Stomach (tissue), 9 donors: Measurements from ENCODE around the gene FGFR2. TPM values are rescaled to one million over a fixed set of nuclear protein-coding genes. Genes with fewer than 3 reads are reported as not detected.

Experiments used
- DNase-seq, 2 donors: peaks; one replicate each; pipeline versions ENCODE4 v3.0.0 to v3.0.0-alpha.2; 2013 to 2019
- H3K27ac ChIP-seq, 5 donors: fragments of 200-600 bp in 4 of 5; sonication (generic) in 4 of 5; one replicate each; pipeline ENCODE4 v1.5.1; 2013 to 2019; ENCODE audit warnings: mild to moderate bottlenecking in 1 of 5, moderate library complexity in 1 of 5
- H3K27me3 ChIP-seq, 3 donors: fragments of 200-600 bp; sonication (generic); one replicate each; pipeline ENCODE4 v1.5.1; 2017 to 2019; ENCODE audit warnings: mixed run types in 1 of 3
- H3K36me3 ChIP-seq, 4 donors: fragments of 200-600 bp; sonication (generic); 1 replicate in 3 of 4; 2 replicates in 1 of 4; pipeline ENCODE4 v1.5.1; 2016 to 2019
- H3K4me1 ChIP-seq, 4 donors: fragments of 200-600 bp; sonication (generic); one replicate each; pipeline ENCODE4 v1.5.1; 2016 to 2019
- H3K4me3 ChIP-seq, 4 donors: fragments of 200-600 bp; sonication (generic) in 3 of 4; one replicate each; pipeline ENCODE4 v1.5.1; 2016 to 2019; ENCODE audit warnings: mild to moderate bottlenecking in 1 of 4
- H3K9me3 ChIP-seq, 4 donors: fragments of 200-600 bp; sonication (generic); one replicate each; pipeline ENCODE4 v1.5.1; 2016 to 2019
- CTCF ChIP-seq, 7 experiments: fragments of 450-650 bp in 4 of 7; fragments of 200-600 bp in 3 of 7; sonication (generic) in 3 of 7; IDR thresholded peaks; one replicate each; pipeline ENCODE4 v1.5.1; 2016 to 2019; ENCODE audit warnings: antibody characterized with exemption in 7 of 7, control low read depth in 2 of 7, mild to moderate bottlenecking in 1 of 7
- EP300 ChIP-seq: sonication (generic); formaldehyde crosslinking; IDR thresholded peaks from one replicate; pipeline ENCODE4 v1.6.1; 2017; ENCODE audit warnings: antibody characterized with exemption
- POLR2A ChIP-seq, 4 donors: fragments of 450-650 bp; IDR thresholded peaks; one replicate each; pipeline ENCODE4 v1.6.1; 2016; ENCODE audit warnings: antibody characterized with exemption in 4 of 4, control low read depth in 2 of 4, mild to moderate bottlenecking in 1 of 4, moderate library complexity in 1 of 4
- POLR2AphosphoS5 ChIP-seq, 3 donors: sonication (generic); formaldehyde crosslinking; IDR thresholded peaks; one replicate each; pipeline ENCODE4 v1.6.1; 2016; ENCODE audit warnings: antibody characterized with exemption in 3 of 3
- WGBS, 5 donors: extraction: QIAGEN DNeasy Blood & Tissue Kit in 3 of 5; methylation state at CpG; one replicate each; pipeline versions ENCODE4 v1.1.5 to v1.1.7; 2013 to 2018; 5-methylcytosine and 5-hydroxymethylcytosine counted together
- intact Hi-C: fragments of 100-400 bp; cut with DNase I; formaldehyde crosslinking; loops from one replicate; pipeline ENCODE4 v1.15.1; 2023; ENCODE audit warnings: low total_unique reads
- polyA plus RNA-seq, 3 donors: library from polyadenylated mRNA; stranded (reverse); fragments of 200-250 nt; gene quantifications; one replicate each; pipeline ENCODE4 v1.2.3, GENCODE V29; 2013
- total RNA-seq, 5 donors: library from RNA; depleted of rRNA; stranded (reverse); fragments of >200 nt; gene quantifications; one replicate each; pipeline versions ENCODE4 v1.1.0 to v1.2.3, GENCODE V29; 2014 to 2016
- donor health status: healthy with polysubstance abuse.
- donor health status: Bipolar disorder and iron deficiency.
- donor health status: healthy.

The FGFR2 gene
- total and polyA plus RNA-seq, 8 donors: 3.9 to 170 (median 18.1) TPM

DNA sequence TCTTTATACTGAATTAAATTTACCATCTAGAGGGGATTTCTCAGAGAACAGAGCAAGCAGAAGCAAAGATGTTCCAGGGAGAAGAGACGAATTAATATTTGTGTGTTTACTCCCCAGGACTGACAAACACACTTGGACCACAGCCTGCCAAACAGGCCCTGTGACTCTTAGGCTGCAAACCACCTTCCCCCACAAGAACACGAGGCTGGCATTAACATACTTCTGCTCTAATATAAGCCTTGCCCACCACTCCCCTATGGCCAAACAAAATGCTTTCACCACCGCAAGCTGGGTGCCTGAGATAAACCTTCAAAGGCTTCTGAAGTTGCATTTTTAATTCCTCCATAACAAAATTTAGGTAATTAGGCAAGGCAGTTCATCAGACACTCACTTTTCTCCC is 88.4 kb downstream of the FGFR2 start:
- WGBS, 5 donors: 75 to 82% (median 79%) methylated on average over 3 of the region's 3 CpGs
- peaks cover 0 to 4% (median 3%) of the 10 kb centered on the region in 4 donors for H3K36me3 ChIP-seq
- DNase-seq: no peak
- H3K4me3 ChIP-seq: no peak overlapping the region
- no peaks in the 10 kb centered on the region for H3K4me1 ChIP-seq
- H3K27me3 ChIP-seq: peaks cover 0 to 3% (median 0%) of the 10 kb centered on the region in 3 donors
- peak overlapping the region in 1 of 5 donors; percentile 53 for H3K27ac ChIP-seq
- intact Hi-C loops: no loop called here
- no peaks in the 10 kb centered on the region for H3K9me3 ChIP-seq
- TF ChIP-seq CTCF (IDR thresholded peaks at IDR 0.05) (no peak), EP300 (no peak), POLR2A (IDR thresholded peaks at IDR 0.05) (no peak), POLR2AphosphoS5 (IDR thresholded peaks at IDR 0.05) (no peak)

GRCh38 chr10:121509112-121509511 is 89.1 kb downstream of the FGFR2 start:
- peaks cover 0 to 3% (median 0%) of the 10 kb centered on the region in 3 donors for H3K27me3 ChIP-seq
- WGBS, 5 donors: 54 to 64% (median 59%) methylated on average over 4 of the region's 4 CpGs
- intact Hi-C loops: no loop called here
- H3K4me1 ChIP-seq: no peaks in the 10 kb centered on the region
- peak in 1 of 2 donors; percentile 57 for DNase-seq
- TF ChIP-seq CTCF (IDR thresholded peaks at IDR 0.05): no peak
- no peak for TF ChIP-seq POLR2AphosphoS5 (IDR thresholded peaks at IDR 0.05)
- no peak for TF ChIP-seq POLR2A (IDR thresholded peaks at IDR 0.05)
- TF ChIP-seq EP300: no peak
- H3K9me3 ChIP-seq: no peaks in the 10 kb centered on the region
- H3K36me3 ChIP-seq: no peaks in the 10 kb centered on the region
- H3K27ac ChIP-seq: no peak overlapping the region
- no peak overlapping the region for H3K4me3 ChIP-seq

- TF ChIP-seq EP300 (no peak), POLR2AphosphoS5 (IDR thresholded peaks at IDR 0.05) (no peak), CTCF (IDR thresholded peaks at IDR 0.05) (no peak), POLR2A (IDR thresholded peaks at IDR 0.05) (no peak)
- Histone ChIP-seq H3K36me3 (peaks cover 0 to 12% (median 6%) of the 10 kb centered on the region in 4 donors), H3K4me1 (peaks cover 0 to 5% (median 0%) of the 10 kb centered on the region in 4 donors), H3K4me3 (no peak overlapping the region), H3K9me3 (no peaks in the 10 kb centered on the region), H3K27me3 (no peaks in the 10 kb centered on the region), H3K27ac (no peak overlapping the region)
- 67 to 82% (median 72%) methylated on average over 6 of the region's 6 CpGs for WGBS, 5 donors
- DNase-seq: no peak
- intact Hi-C loops: no loop called here
These were observed 94.6 kb downstream of the FGFR2 start for GRCh38 chr10:121503587-121504051.

GRCh38 chr10:121501796-121502195 is 96.4 kb downstream of the FGFR2 start:
- intact Hi-C loops: no loop called here
- no peak for DNase-seq
- Histone ChIP-seq H3K4me1 (peaks cover 0 to 5% (median 2%) of the 10 kb centered on the region in 4 donors), H3K4me3 (no peak overlapping the region), H3K27ac (no peak overlapping the region), H3K27me3 (no peaks in the 10 kb centered on the region), H3K36me3 (peaks cover 0 to 12% (median 6%) of the 10 kb centered on the region in 4 donors), H3K9me3 (no peaks in the 10 kb centered on the region)
- TF ChIP-seq POLR2A (IDR thresholded peaks at IDR 0.05) (no peak), EP300 (no peak), CTCF (IDR thresholded peaks at IDR 0.05) (no peak), POLR2AphosphoS5 (IDR thresholded peaks at IDR 0.05) (no peak)
- 45 to 61% (median 54%) methylated on average over 7 of the region's 7 CpGs for WGBS, 5 donors
